ENCODE measurements around the gene MTCL1. TPM values are rescaled to one million over a fixed set of nuclear protein-coding genes. Genes with fewer than 3 reads are reported as not detected.

Gene MTCL1
- total and polyA plus RNA-seq, 2 of the 8 experiments (the other 6 are each of a cell fraction or from before 2014, with no cell fraction given), result 16.6 to 60.8 TPM

- TF ChIP-seq CHD7 (IDR thresholded peaks at IDR 0.05; ENCODE audit: insufficient replicate concordance, low read length) (no peak), TEAD4 (IDR thresholded peaks at IDR 0.05; ENCODE audit: low read depth, low read length) (no peak), RXRA (IDR thresholded peaks at IDR 0.05; ENCODE audit: insufficient read depth, low read depth, low read length) (no peak), YY1 (IDR thresholded peaks at IDR 0.05; ENCODE audit: low read depth, low read length) (no peak), SIRT6 (IDR thresholded peaks at IDR 0.05; ENCODE audit: low read length) (no peak), SIX5 (IDR thresholded peaks at IDR 0.05; ENCODE audit: low read depth, low read length) (no peak), BACH1 (IDR thresholded peaks at IDR 0.05; ENCODE audit: low read length) (no peak), ATF2 (IDR thresholded peaks at IDR 0.05; ENCODE audit: low read length) (no peak), GTF2F1 (IDR thresholded peaks at IDR 0.05; ENCODE audit: borderline replicate concordance, low read depth, low read length) (no peak)
Observed at GRCh38 chr18:8704361-8705237, 757 bp upstream of the MTCL1 start (continued).
